Measurements from ENCODE around the gene BMPER. TPM values are rescaled to one million over a fixed set of nuclear protein-coding genes. Genes with fewer than 3 reads are reported as not detected.

BMPER gene
- total RNA-seq, 6 experiments from 2014 or later = 9.4 to 13.5 (median 11.1) TPM

- DNase-seq = no peak
These were observed 171.8 kb downstream of the BMPER start for GRCh38 chr7:34077168-34077567.

GRCh38 chr7:34078864-34079263 lies 173.5 kb downstream of the BMPER start:
- H3K9me3 Mint-ChIP-seq = no peaks in the 10 kb centered on the region
- peaks cover 77% of the 10 kb centered on the region for H3K4me1 Mint-ChIP-seq (ENCODE audit: low read depth)
- peaks cover 29% of the 10 kb centered on the region for H3K36me3 Mint-ChIP-seq (ENCODE audit: low read depth)
- no peak for TF ChIP-seq CTCF (IDR thresholded peaks at IDR 0.05)
- H3K27ac Mint-ChIP-seq = no peak overlapping the region
- H3K27me3 Mint-ChIP-seq (ENCODE audit: insufficient read depth) = no peaks in the 10 kb centered on the region
- DNase-seq = no peak
- no peak overlapping the region for H3K4me3 Mint-ChIP-seq

More at GRCh38 chr7:34077168-34077567, 171.8 kb downstream of the BMPER start:
- Mint-ChIP-seq H3K4me1 (ENCODE audit: low read depth) (peaks cover 71% of the 10 kb centered on the region), H3K4me3 (no peak overlapping the region), H3K36me3 (ENCODE audit: low read depth) (peaks cover 12% of the 10 kb centered on the region), H3K9me3 (no peaks in the 10 kb centered on the region), H3K27ac (peak overlapping the region; percentile 80), H3K27me3 (ENCODE audit: insufficient read depth) (peaks cover 1% of the 10 kb centered on the region; the same call in 1 of the 2 replicates)
- no peak for TF ChIP-seq CTCF (IDR thresholded peaks at IDR 0.05)

GRCh38 chr7:34080513-34080912 lies 175.2 kb downstream of the BMPER start:
- Mint-ChIP-seq H3K27ac (peak overlapping the region; percentile 72), H3K4me1 (ENCODE audit: low read depth) (peaks cover 71% of the 10 kb centered on the region), H3K9me3 (no peaks in the 10 kb centered on the region), H3K27me3 (ENCODE audit: insufficient read depth) (no peaks in the 10 kb centered on the region), H3K36me3 (ENCODE audit: low read depth) (peaks cover 38% of the 10 kb centered on the region), H3K4me3 (peak overlapping the region; percentile 61)
- no peak for TF ChIP-seq CTCF (IDR thresholded peaks at IDR 0.05)
- peak; percentile 86 for DNase-seq

- Mint-ChIP-seq H3K4me1 (ENCODE audit: low read depth) (peaks cover 71% of the 10 kb centered on the region), H3K36me3 (ENCODE audit: low read depth) (peaks cover 51% of the 10 kb centered on the region), H3K27me3 (ENCODE audit: insufficient read depth) (no peaks in the 10 kb centered on the region), H3K27ac (no peak overlapping the region; the same call in 1 of the 2 replicates), H3K4me3 (no peak overlapping the region), H3K9me3 (no peaks in the 10 kb centered on the region)
- no peak for TF ChIP-seq CTCF (IDR thresholded peaks at IDR 0.05)
- no peak for DNase-seq
These were observed 176.6 kb downstream of the BMPER start for GRCh38 chr7:34081935-34082334.

- H3K4me3 Mint-ChIP-seq = no peak overlapping the region
- peaks cover 64% of the 10 kb centered on the region for H3K36me3 Mint-ChIP-seq (ENCODE audit: low read depth)
- no peaks in the 10 kb centered on the region for H3K27me3 Mint-ChIP-seq (ENCODE audit: insufficient read depth)
- H3K4me1 Mint-ChIP-seq (ENCODE audit: low read depth) = peaks cover 81% of the 10 kb centered on the region
- TF ChIP-seq CTCF (IDR thresholded peaks at IDR 0.05) = no peak
- no peaks in the 10 kb centered on the region for H3K9me3 Mint-ChIP-seq
- no peak for DNase-seq
- H3K27ac Mint-ChIP-seq = no peak overlapping the region
These were observed 178.1 kb downstream of the BMPER start for GRCh38 chr7:34083440-34083839.

- no peak for DNase-seq
These were observed 179.3 kb downstream of the BMPER start for GRCh38 chr7:34084651-34085050.

More at GRCh38 chr7:34084651-34085050, 179.3 kb downstream of the BMPER start:
- peaks cover 76% of the 10 kb centered on the region for H3K4me1 Mint-ChIP-seq (ENCODE audit: low read depth)
- no peaks in the 10 kb centered on the region for H3K27me3 Mint-ChIP-seq (ENCODE audit: insufficient read depth)
- no peak overlapping the region for H3K27ac Mint-ChIP-seq
- H3K4me3 Mint-ChIP-seq = no peak overlapping the region
- H3K9me3 Mint-ChIP-seq = no peaks in the 10 kb centered on the region
- no peak for TF ChIP-seq CTCF (IDR thresholded peaks at IDR 0.05)
- H3K36me3 Mint-ChIP-seq (ENCODE audit: low read depth) = peaks cover 53% of the 10 kb centered on the region
